Activated naive CD4-positive, alpha-beta T cell treated with Interleukin-2 at 50 U/mL for 16 hours (primary cell): Measurements from ENCODE around the gene HTT.

Experiments used
- DNase-seq: peaks from one replicate; pipeline ENCODE4 v3.0.0-alpha.2; 2020

The HTT gene

GRCh38 chr4:3280466-3280865, 206.0 kb downstream of the HTT start:
- DNase-seq = no peak

- DNase-seq = no peak
Measured at GRCh38 chr4:3283483-3283882, 209.0 kb downstream of the HTT start.

DNA sequence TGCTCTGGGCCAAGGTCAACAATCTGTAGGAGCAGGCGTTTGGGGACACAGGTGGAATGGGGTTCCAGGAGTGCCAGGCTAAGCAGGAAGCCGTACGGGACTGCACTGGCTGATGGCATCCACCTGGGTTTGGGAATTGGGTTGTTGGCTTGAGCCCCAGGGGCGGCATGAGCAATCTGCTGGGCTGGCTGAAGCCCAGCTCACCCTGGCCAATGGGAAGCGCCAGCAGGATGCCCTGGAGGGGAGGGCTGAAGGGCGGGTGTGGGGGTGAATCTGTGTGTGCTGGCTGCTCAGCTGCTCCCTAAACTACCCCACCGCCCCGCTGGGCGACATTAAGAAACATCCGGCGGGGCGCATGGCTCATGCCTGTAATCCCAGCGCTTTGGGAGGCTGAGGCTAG, 209.4 kb downstream of the HTT start:
- no peak for DNase-seq

- DNase-seq = no peak
Measured at GRCh38 chr4:3284734-3285557, 210.5 kb downstream of the HTT start.

DNA sequence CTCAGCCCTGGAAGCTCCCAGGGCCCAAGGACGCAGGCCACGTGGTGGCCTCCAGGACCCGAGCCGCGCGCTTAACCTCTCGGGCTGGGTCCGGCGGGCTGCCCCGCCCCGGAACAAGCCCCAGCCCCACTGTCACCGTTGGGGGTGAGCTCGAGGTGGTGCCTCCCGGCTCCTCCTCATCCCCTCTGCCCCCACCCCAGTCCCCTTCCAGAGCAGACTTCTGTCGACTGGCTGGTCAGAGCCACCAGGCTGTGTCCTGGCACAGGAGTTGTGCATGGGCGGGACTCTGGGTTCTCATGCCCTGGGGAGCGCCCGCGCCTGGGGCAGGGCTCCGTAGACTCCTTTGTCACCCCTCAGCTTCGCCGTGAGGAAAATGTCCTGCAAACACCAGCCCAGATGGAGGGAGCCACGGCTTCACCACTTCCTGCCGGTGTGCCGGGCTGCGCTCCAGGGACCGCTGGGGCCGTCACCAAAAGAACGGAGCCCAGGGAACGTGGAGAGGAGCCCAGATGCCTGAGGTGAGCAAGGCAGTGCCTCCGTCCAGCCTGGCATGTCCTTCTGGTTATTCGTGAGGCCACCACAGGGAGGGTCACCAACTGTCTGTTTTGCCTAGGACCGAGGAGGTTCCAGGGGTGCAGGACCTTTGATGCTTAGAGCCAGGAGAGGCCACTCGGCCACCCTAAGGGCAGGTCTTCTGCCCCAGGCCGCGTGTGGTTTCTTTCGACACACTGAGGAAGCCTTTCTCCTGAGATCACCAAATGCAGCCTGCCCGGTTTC, 211.3 kb downstream of the HTT start:
- DNase-seq = no peak

- no peak for DNase-seq
Measured at GRCh38 chr4:3286335-3287175, 212.1 kb downstream of the HTT start.

DNA sequence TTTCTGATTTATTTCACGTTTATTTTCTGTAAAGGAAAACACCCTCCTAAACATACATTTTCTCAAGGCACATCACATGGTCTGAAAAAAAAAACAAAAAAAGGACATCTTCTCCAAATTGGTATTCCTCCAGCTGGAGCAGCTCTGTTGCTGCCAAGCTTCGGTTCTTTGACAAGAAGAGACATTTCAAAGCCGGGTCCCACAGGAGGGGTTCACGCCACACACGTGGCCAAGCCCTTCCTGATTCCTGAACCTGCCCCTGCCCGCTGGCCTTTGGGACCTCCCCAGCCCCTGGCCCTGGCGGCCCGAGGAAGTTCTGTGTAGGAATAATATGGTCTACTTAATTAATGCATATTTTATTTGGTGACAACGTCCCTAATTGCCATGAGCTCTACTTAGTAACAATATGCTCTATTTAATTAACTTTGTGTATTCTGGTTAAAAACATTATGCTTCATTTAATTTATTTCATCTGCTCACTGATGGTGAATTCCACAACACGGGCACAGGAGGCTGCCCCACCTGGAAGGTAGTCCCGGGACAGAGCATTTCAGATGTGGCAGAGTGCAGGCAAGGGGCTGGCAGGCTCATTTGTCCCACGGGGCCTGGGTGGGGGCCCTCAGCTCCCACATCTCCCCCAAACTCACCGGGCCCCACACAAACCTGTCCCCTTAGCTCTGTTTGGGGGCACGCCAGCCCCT, 212.9 kb downstream of the HTT start:
- no peak for DNase-seq

DNA sequence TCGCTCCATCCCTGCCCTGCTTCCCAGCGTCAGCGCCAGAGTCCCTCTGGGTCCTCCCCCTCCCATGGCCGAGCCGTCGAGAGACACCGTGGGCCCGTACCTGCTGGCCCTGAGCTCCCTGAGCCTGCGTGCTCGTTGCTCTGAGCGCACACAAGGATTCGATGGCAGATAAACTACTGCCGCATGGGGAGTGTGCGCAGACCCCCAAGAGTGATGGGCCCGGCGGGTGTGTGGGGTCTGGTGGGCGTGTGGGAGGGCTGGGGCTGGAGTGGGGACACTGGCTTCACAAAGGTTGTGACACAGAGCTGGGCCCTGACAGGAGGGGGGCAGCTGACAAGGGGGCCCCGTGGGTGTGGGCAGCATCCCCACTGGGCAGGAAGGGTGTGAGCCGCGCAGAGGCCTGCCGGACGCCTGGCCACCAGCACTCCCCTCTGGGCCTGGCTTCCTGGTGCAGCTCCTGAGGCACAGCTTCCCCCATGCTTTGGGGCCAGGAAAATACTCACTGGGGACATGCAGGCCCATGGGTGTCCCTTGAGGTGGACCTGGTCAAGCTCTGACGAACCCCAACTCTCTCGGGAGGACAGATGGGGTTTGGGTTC, 213.6 kb downstream of the HTT start:
- DNase-seq = no peak

DNA sequence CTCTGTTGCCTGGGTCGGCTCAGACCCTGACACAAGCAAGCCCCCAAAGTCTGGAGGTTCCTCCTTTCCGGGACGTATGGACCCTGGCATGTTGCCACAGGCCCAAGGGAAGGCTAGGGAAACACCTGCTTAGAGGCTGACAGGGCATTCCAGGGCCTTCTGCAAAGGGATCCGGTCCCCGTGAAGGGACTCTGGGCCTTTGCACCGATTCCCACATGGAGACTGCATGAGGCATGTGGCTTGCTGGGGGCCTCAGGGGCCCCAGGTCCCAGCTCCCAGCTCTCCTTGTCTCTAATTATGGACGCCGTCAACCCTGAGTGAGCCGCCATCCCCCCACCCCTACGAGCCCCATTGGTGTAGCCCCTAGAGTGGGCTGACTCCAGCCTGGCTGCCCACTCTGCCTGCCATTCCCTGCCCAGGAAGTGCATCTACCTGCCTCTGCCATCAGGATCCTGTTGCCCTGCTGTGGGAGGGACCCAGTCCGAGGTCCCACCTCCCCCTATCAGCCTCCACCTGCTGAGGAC, 214.2 kb downstream of the HTT start:
- no peak for DNase-seq

DNA sequence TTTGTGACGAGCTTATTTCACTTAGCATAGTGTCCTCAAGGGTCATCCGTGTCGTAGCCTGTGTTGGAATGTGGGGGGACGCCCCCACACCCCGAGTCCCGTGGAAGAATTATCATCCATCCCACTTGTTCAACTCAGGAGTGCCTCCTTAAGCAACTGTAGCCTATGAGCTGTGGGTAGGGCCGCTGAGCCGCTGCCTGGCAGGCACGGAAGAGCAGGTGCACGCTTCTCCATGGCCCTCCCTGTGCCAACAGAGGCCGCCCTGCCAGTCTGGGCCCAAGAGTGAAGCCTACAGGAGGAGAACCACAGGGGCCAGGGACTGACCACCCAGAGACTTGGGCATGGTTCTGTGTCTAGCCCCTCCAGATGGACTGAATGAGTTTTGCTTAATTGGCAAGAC, 216.0 kb downstream of the HTT start:
- DNase-seq = no peak

DNA sequence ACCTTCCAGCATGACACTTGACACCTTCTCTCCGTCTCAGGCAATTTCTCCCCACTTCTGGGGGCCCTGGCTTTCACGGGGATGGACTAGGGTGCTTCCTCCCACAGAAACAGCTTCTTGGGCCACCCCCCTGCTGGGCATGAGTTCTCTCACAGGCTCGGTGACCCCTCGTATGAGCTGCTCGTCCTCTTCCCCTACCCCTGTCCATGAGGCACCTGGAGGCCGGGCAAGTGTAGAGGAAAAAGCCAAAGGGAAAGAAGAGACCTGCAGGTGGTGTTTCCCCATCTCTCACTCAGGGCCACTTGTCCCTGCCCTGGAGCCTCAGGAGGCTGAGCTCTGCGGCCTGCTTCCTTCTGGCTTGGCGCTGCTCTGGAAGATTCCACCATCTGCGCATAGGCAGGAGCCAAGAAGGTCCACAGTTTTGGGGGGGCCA, 216.4 kb downstream of the HTT start:
- DNase-seq = no peak

DNA sequence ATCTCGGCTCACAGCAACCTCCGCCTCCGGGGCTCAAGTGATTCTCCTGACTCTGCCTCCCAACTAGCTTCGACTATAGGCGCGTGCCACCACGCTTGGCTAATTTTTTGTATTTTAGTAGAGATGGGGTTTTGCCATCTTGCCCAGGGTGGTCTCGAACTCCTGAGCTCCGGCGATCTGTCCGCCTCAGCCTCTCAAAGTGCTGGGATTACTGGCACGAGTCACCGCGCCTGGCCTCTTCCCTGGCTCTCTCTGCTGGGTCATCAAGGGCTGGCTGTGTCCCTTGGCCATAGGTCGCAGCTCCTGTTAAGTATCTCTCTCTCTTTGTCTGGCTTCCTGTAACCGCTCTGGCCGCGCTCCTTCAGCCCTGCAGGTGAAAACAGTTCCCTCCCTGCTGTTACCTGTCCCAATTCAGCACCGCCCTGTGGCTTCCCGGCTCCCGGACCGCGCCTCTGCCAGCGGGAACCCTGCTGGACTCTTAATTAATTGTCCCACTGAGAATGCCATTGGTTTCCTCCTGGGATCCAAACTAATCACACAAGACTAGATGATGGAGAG, 217.0 kb downstream of the HTT start:
- no peak for DNase-seq

DNA sequence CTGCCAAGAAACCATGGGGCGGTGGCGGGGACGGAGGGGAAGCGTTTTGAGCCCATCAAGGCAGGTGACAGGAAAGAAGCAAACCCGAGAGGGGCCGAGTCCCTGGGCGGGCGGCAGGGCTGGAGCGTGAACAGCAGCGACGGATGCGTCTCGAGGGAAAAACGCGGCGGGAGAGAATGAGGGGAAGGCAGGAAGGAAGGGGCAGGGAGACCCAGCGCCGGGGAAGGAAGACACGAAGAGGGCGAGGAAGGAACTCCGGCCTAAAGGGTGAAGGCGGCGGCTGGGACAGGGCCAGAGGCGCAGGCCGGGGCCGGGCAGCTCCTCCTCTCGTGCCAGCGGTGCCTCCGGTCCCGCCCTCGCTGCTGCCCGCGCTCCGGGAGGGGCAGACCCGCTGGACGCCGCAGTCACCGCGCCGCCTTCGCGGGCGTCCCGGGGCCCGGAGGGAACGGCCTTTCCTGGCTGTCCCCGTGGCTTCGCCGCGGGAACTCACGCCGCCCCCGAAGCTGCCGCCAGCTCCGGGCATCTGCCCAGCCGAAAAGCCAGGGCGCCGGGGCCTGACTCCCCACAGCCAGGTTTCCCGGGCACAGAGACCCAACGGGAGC, 217.6 kb downstream of the HTT start:
- DNase-seq = peak; percentile 42

GRCh38 chr4:3292571-3293400, 218.3 kb downstream of the HTT start, which contains the start of gene RGS12:
RGS12 (plus strand) TSS chr4:3293021; CDS start chr4:3316171, 23,150 bp downstream.
- DNase-seq = peak; percentile 91
